Measurements from ENCODE around the gene ZNF587B.
"Not testable (repeated sequence)": the region's sequence is repeated elsewhere in the genome, so short reads cannot be mapped to it uniquely, and the experiment has no call there.

ZNF587B gene

DNA sequence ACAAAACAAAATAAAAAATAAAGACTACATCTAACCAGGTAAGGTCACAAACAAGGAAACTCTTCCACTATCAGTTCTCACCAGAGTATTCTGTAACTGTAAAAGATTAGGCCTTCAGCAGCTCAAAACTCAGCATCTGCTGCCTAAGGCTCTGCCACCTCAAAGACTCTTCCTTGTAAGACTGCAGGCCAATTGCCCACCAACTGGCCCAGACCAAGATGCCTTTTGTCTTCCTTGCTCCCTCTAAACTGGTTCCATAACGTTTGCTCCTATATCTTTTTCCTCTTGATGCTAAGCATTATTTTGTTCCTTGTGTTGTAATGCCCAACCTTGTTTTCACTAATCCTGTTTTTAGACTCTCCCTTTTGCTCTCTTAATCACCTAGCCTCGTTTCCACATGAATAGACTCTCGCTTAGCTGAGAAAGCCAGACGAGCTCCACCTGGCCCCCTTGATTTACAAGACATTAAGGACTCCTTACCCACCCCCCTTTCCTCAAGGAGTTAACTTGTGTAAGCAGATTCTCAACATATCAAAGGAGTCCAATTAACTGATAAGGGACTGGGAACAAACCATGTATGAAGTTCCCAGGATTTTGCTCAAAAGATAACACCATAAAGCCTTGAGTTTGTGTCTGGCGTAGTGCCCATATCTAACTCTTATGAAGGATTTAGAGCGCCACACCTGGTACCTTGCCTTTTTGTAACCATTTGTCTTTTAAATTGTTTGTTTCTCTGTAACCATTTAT is 57.3 kb downstream of the ZNF587B start:
- no peak overlapping the region for H2BK12ac ChIP-seq (ENCODE audit: low read length)
- peak overlapping the region; percentile 41 for H4K91ac ChIP-seq (ENCODE audit: low read depth, low read length)
- no peak overlapping the region for H3K23ac ChIP-seq (ENCODE audit: low read length)
- no peak overlapping the region for H2AK5ac ChIP-seq (ENCODE audit: low read length)
- H3K9me3 ChIP-seq (ENCODE audit: insufficient read depth, low read depth, low read length) = peaks cover 4% of the 10 kb centered on the region
- peak overlapping the region; percentile 93 for H3K4ac ChIP-seq (ENCODE audit: low read depth, low read length)
- H3K79me2 ChIP-seq (ENCODE audit: control insufficient read depth, insufficient read depth, low read length, poor library complexity) = peaks cover 12% of the 10 kb centered on the region
- H3K79me1 ChIP-seq (ENCODE audit: low read length) = peaks cover 22% of the 10 kb centered on the region
- peak overlapping the region; percentile 55 for H4K8ac ChIP-seq (ENCODE audit: low read depth, low read length)
- H2BK120ac ChIP-seq (ENCODE audit: insufficient read depth, low read length, poor library complexity) = no peak overlapping the region
- peak overlapping the region; percentile 58 for H4K12ac ChIP-seq (ENCODE audit: low read depth, low read length)
- H3K27me3 ChIP-seq (ENCODE audit: insufficient read depth, low read length) = no peaks in the 10 kb centered on the region
- H2AFZ ChIP-seq (ENCODE audit: insufficient read depth, low read length, poor library complexity) = no peak overlapping the region
- H3K4me2 ChIP-seq (ENCODE audit: low read length) = peak overlapping the region; percentile 91
- no peak overlapping the region for H2BK5ac ChIP-seq (ENCODE audit: low read depth, low read length, poor library complexity)
- peaks cover 3 to 8% of the 10 kb centered on the region in 2 experiments for H3K36me3 ChIP-seq (ENCODE audit: control insufficient read depth in 1 of 2, insufficient read depth in 2 of 2, low read length in 2 of 2)
- H3K27ac ChIP-seq (ENCODE audit: low read depth, low read length) = peak overlapping the region; percentile 27
- WGBS (ENCODE audit: extremely low coverage, insufficient coverage, insufficient read length) = no CpG with 5 or more reads among the region's 6 CpGs
- H3K9ac ChIP-seq (ENCODE audit: low read length) = no peak overlapping the region
- peak in 1 of 2 donors; percentile 59 for DNase-seq
- peaks cover 4 to 26% of the 10 kb centered on the region in 2 experiments for H3K4me1 ChIP-seq (ENCODE audit: control insufficient read depth in 1 of 2, insufficient read depth in 2 of 2, low read length in 2 of 2)
- no peak overlapping the region for H3K14ac ChIP-seq (ENCODE audit: low read length)
- H3K4me3 ChIP-seq (ENCODE audit: low read depth, low read length) = no peak overlapping the region
- no peak overlapping the region for H3K18ac ChIP-seq (ENCODE audit: low read length)

DNA sequence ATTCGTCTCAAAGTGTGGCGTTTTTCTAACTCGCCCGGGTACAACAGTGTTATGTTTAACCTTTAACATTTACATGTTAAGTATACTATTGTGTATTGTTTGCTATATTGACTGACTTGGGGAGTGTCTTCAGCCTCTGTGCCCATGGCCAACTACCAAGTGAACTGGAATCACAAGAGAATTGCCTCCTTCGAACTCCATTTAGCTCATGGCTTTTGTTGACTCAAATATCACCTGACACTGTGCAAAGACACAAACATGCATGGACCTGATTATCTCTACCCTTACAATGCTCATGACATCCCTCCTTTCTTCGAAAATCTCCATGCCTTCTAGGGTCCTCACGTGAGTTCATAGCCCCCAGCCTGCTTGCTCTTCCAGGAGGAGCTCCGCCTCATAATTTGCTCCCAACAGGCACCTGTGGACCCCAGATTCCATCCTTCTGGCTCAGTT is 58.0 kb downstream of the ZNF587B start:
- Histone ChIP-seq H4K8ac (ENCODE audit: low read depth, low read length) (peak overlapping the region; percentile 95), H2BK12ac (ENCODE audit: low read length) (peak overlapping the region; percentile 16), H3K27me3 (ENCODE audit: insufficient read depth, low read length) (no peaks in the 10 kb centered on the region), H2BK120ac (ENCODE audit: insufficient read depth, low read length, poor library complexity) (peak overlapping the region; percentile 92), H3K4ac (ENCODE audit: low read depth, low read length) (peak overlapping the region; percentile 93), H3K18ac (ENCODE audit: low read length) (peak overlapping the region; percentile 98), H3K79me2 (ENCODE audit: control insufficient read depth, insufficient read depth, low read length, poor library complexity) (peaks cover 12% of the 10 kb centered on the region), H3K23ac (ENCODE audit: low read length) (peak overlapping the region; percentile 37), H3K4me1 (ENCODE audit: control insufficient read depth in 1 of 2, insufficient read depth in 2 of 2, low read length in 2 of 2) (peaks cover 4 to 32% of the 10 kb centered on the region in 2 experiments), H2AFZ (ENCODE audit: insufficient read depth, low read length, poor library complexity) (peak overlapping the region; percentile 62), H3K4me2 (ENCODE audit: low read length) (peak overlapping the region; percentile 91), H3K27ac (ENCODE audit: low read depth, low read length) (peak overlapping the region; percentile 42), H3K4me3 (ENCODE audit: low read depth, low read length) (peak overlapping the region; percentile 83), H3K79me1 (ENCODE audit: low read length) (peaks cover 22% of the 10 kb centered on the region), H4K12ac (ENCODE audit: low read depth, low read length) (peak overlapping the region; percentile 84), H2BK5ac (ENCODE audit: low read depth, low read length, poor library complexity) (peak overlapping the region; percentile 62), H3K14ac (ENCODE audit: low read length) (peak overlapping the region; percentile 62), H2AK5ac (ENCODE audit: low read length) (peak overlapping the region; percentile 28), H3K9ac (ENCODE audit: low read length) (peak overlapping the region; percentile 72), H4K91ac (ENCODE audit: low read depth, low read length) (peak overlapping the region; percentile 92), H3K9me3 (ENCODE audit: insufficient read depth, low read depth, low read length) (peaks cover 4% of the 10 kb centered on the region), H3K36me3 (ENCODE audit: control insufficient read depth in 1 of 2, insufficient read depth in 2 of 2, low read length in 2 of 2) (peaks cover 3 to 5% of the 10 kb centered on the region in 2 experiments)
- WGBS (ENCODE audit: extremely low coverage, insufficient coverage, insufficient read length) = no CpG with 5 or more reads among the region's 8 CpGs
- peak in 1 of 2 donors; percentile 25 for DNase-seq

DNA sequence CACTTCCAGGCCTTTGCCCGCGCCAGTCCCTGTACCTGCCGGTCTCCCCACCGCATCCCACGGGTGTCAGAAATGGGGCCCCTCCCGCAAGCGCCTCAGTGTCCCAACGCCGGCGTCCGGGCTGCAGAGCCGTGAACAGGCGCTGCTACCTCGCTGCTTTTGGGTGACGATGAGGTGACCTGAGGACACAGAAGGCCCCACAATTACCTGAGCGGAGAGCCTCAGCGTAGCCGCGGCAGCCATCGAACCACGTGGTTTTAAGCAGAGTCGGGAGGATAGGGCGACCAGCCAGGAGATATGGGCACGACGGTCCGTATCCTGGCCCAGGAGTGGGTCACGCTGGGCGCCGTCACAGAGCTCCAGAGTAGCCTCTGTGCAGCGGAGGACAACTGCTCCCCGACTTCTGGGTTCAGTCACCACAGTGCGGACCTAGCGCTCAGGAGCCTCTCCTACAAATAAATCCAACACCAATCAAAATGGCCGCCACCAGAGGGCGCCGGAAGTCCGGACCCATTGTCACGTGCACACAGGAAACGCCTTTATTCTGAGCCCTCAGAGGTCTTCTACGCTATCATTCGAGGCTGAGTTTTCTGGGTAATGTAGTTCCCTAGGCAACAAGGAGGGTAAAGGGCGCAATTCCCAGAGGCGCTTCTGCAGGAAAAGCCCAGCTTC is 58.6 kb downstream of the ZNF587B start, which contains the start of gene ZNF814:
Gene ZNF814 (minus strand): TSS at position 478 of the 672 bp plus-strand sequence. CDS start 235 bp downstream, at position 243.
- Histone ChIP-seq H3K4ac (ENCODE audit: low read depth, low read length) (peak within 1 kb of the TSS; percentile 93), H2AK5ac (ENCODE audit: low read length) (peak within 1 kb of the TSS; percentile 82), H4K12ac (ENCODE audit: low read depth, low read length) (peak within 1 kb of the TSS; percentile 84), H3K79me2 (ENCODE audit: control insufficient read depth, insufficient read depth, low read length, poor library complexity) (peaks cover 12% of the 10 kb centered on the region), H2BK5ac (ENCODE audit: low read depth, low read length, poor library complexity) (peak within 1 kb of the TSS; percentile 62), H4K8ac (ENCODE audit: low read depth, low read length) (peak within 1 kb of the TSS; percentile 95), H3K79me1 (ENCODE audit: low read length) (peaks cover 22% of the 10 kb centered on the region), H3K18ac (ENCODE audit: low read length) (peak within 1 kb of the TSS; percentile 98), H3K27ac (ENCODE audit: low read depth, low read length) (peak within 1 kb of the TSS; percentile 42), H2BK12ac (ENCODE audit: low read length) (peak within 1 kb of the TSS; percentile 78), H3K27me3 (ENCODE audit: insufficient read depth, low read length) (no peaks in the 10 kb centered on the region), H2AFZ (ENCODE audit: insufficient read depth, low read length, poor library complexity) (peak within 1 kb of the TSS; percentile 62), H3K4me2 (ENCODE audit: low read length) (peak within 1 kb of the TSS; percentile 91), H4K91ac (ENCODE audit: low read depth, low read length) (peak within 1 kb of the TSS; percentile 92), H3K9ac (ENCODE audit: low read length) (peak within 1 kb of the TSS; percentile 72), H3K36me3 (ENCODE audit: control insufficient read depth in 1 of 2, insufficient read depth in 2 of 2, low read length in 2 of 2) (peaks cover 3 to 5% of the 10 kb centered on the region in 2 experiments), H3K4me3 (ENCODE audit: low read depth, low read length) (peak within 1 kb of the TSS; percentile 83), H3K4me1 (ENCODE audit: control insufficient read depth in 1 of 2, insufficient read depth in 2 of 2, low read length in 2 of 2) (peaks cover 4 to 29% of the 10 kb centered on the region in 2 experiments), H2BK120ac (ENCODE audit: insufficient read depth, low read length, poor library complexity) (peak within 1 kb of the TSS; percentile 92), H3K14ac (ENCODE audit: low read length) (peak within 1 kb of the TSS; percentile 70), H3K9me3 (ENCODE audit: insufficient read depth, low read depth, low read length) (peaks cover 4% of the 10 kb centered on the region), H3K23ac (ENCODE audit: low read length) (peak within 1 kb of the TSS; percentile 37)
- no CpG with 5 or more reads among the region's 43 CpGs for WGBS (ENCODE audit: extremely low coverage, insufficient coverage, insufficient read length)
- DNase-seq = peak; percentile 96 to 98

DNA sequence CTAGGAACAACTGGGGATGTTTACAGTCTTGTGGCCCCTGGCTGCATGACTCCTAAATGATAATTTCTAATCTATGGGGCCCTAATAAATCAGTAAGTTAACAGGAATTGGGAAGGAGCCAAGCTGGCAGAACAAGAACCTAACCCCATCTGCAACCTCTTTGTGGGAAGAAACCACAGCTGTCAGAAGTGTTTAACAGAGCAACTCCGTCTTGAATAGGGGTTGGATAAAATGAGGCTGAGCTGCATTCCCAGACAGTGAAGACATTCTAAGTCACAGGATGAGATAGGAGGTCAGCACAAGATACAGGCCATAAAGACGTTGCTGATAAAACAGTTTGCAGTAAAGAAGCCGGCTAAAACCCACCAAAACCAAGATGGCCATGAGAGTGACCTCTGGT is 60.6 kb downstream of the ZNF587B start:
- peak overlapping the region; percentile 69 for H2BK12ac ChIP-seq (ENCODE audit: low read length)
- H3K27ac ChIP-seq (ENCODE audit: low read depth, low read length) = peak overlapping the region; percentile 89
- WGBS (ENCODE audit: extremely low coverage, insufficient coverage, insufficient read length) = no CpG with 5 or more reads among the region's 3 CpGs
- H4K91ac ChIP-seq (ENCODE audit: low read depth, low read length) = peak overlapping the region; percentile 72
- not testable (repeated sequence) for H3K4ac ChIP-seq (ENCODE audit: low read depth, low read length); H3K4me3 ChIP-seq (ENCODE audit: low read depth, low read length); H3K9ac ChIP-seq (ENCODE audit: low read length); H3K23ac ChIP-seq (ENCODE audit: low read length); H3K9me3 ChIP-seq (ENCODE audit: insufficient read depth, low read depth, low read length); H2AK5ac ChIP-seq (ENCODE audit: low read length); H4K8ac ChIP-seq (ENCODE audit: low read depth, low read length); H3K27me3 ChIP-seq (ENCODE audit: insufficient read depth, low read length); H4K12ac ChIP-seq (ENCODE audit: low read depth, low read length); H2AFZ ChIP-seq (ENCODE audit: insufficient read depth, low read length, poor library complexity); H3K36me3 ChIP-seq (ENCODE audit: control insufficient read depth in 1 of 2, insufficient read depth in 2 of 2, low read length in 2 of 2); H3K79me2 ChIP-seq (ENCODE audit: control insufficient read depth, insufficient read depth, low read length, poor library complexity); H3K18ac ChIP-seq (ENCODE audit: low read length)
- peaks cover 4 to 26% of the 10 kb centered on the region in 2 experiments for H3K4me1 ChIP-seq (ENCODE audit: control insufficient read depth in 1 of 2, insufficient read depth in 2 of 2, low read length in 2 of 2)
- peak overlapping the region; percentile 11 for H3K14ac ChIP-seq (ENCODE audit: low read length)
- peak overlapping the region; percentile 96 for H2BK120ac ChIP-seq (ENCODE audit: insufficient read depth, low read length, poor library complexity)
- DNase-seq = peak; percentile 93 to 94
- H3K4me2 ChIP-seq (ENCODE audit: low read length) = peak overlapping the region; percentile 58
- peaks cover 20% of the 10 kb centered on the region for H3K79me1 ChIP-seq (ENCODE audit: low read length)
- peak overlapping the region; percentile 70 for H2BK5ac ChIP-seq (ENCODE audit: low read depth, low read length, poor library complexity)

Measured in trophoblast cell (in vitro differentiated cells and primary cell).